Hematopoietic multipotent progenitor cell treated with erythropoietin and hydrocortisone succinate and interleukin-3 and kit ligand, for 15 days (in vitro differentiated cells): ENCODE results near the gene S100A16.
A peak's percentile ranks its signal among the peaks of the same experiment; 100 is the strongest.
"Not testable (repeated sequence)": the region's sequence is repeated elsewhere in the genome, so short reads cannot be mapped to it uniquely, and the experiment has no call there.

ENCODE experiments used
- DNase-seq: peaks from one replicate; pipeline ENCODE4 v3.0.0-alpha.2; 2015; ENCODE audit warnings: low spot score

The S100A16 gene

GRCh38 chr1:153612755-153613331, at the start of gene S100A16:
Gene S100A16, minus strand, starts transcription at chr1:153613137. Its CDS starts 4,986 bp downstream, at chr1:153608151.
- DNase-seq, result no peak

- DNase-seq, result no peak
Measured at GRCh38 chr1:153662269-153662668, 49.3 kb upstream of the S100A16 start.

- DNase-seq, result no peak
Measured at GRCh38 chr1:153661111-153661708, 48.3 kb upstream of the S100A16 start.

- DNase-seq, result no peak
Measured at GRCh38 chr1:153659656-153660055, 46.7 kb upstream of the S100A16 start.

- no peak for DNase-seq
Measured at GRCh38 chr1:153659175-153659534, 46.2 kb upstream of the S100A16 start.

- DNase-seq, result peak; percentile 92
Measured at GRCh38 chr1:153658400-153659174, 45.6 kb upstream of the S100A16 start, which contains the start of gene SNAPIN. Gene SNAPIN, plus strand, starts transcription at chr1:153658703. Its CDS starts 41 bp downstream, at chr1:153658744.

- DNase-seq, result no peak
Measured at GRCh38 chr1:153655333-153655732, 42.4 kb upstream of the S100A16 start.

- DNase-seq, result no peak
Measured at GRCh38 chr1:153652805-153653500, 40.0 kb upstream of the S100A16 start.

- no peak for DNase-seq
Measured at GRCh38 chr1:153651771-153652170, 38.8 kb upstream of the S100A16 start.

- DNase-seq, result no peak
Measured at GRCh38 chr1:153649863-153650235, 36.9 kb upstream of the S100A16 start.

GRCh38 chr1:153649137-153649862, 36.4 kb upstream of the S100A16 start:
- peak; percentile 34 for DNase-seq

GRCh38 chr1:153648000-153648643, 35.2 kb upstream of the S100A16 start:
- DNase-seq, result no peak

- DNase-seq, result no peak
Measured at GRCh38 chr1:153647346-153647714, 34.4 kb upstream of the S100A16 start.

- DNase-seq, result no peak
Measured at GRCh38 chr1:153646672-153647345, 33.9 kb upstream of the S100A16 start.

GRCh38 chr1:153643816-153644215, 30.9 kb upstream of the S100A16 start:
- DNase-seq, result no peak

GRCh38 chr1:153643100-153643499, 30.2 kb upstream of the S100A16 start:
- DNase-seq, result no peak

- DNase-seq, result no peak
Measured at GRCh38 chr1:153642161-153642560, 29.2 kb upstream of the S100A16 start.

GRCh38 chr1:153640861-153641260, 27.9 kb upstream of the S100A16 start:
- DNase-seq, result no peak

GRCh38 chr1:153640213-153640612, 27.3 kb upstream of the S100A16 start:
- not testable (repeated sequence) for DNase-seq

- no peak for DNase-seq
Measured at GRCh38 chr1:153639280-153639679, 26.3 kb upstream of the S100A16 start.

GRCh38 chr1:153638261-153638660, 25.3 kb upstream of the S100A16 start:
- no peak for DNase-seq
